Motor neuron (in vitro differentiated cells): ENCODE data around the gene EPHA6. TPM values are rescaled to one million over a fixed set of nuclear protein-coding genes. Genes with fewer than 3 reads are reported as not detected.
A peak's percentile ranks its signal among the peaks of the same experiment; 100 is the strongest.

ENCODE experiments used
- ATAC-seq, 8 experiments: fragments of 200-7000 bp; cut with Tn5 transposase; replicated peaks in 6 of 8; 2 replicates each; pipeline ENCODE4 v1.8.0; 2021; ENCODE audit warnings: mild to moderate bottlenecking in 8 of 8, moderate library complexity in 8 of 8
- H3K27ac ChIP-seq, 2 donors: fragments of 250-450 bp; sonication (Bioruptor Pico); 2 replicates each; pipeline ENCODE4 v1.9.0; 2021; ENCODE audit warnings: antibody characterized with exemption in 2 of 2, mild to moderate bottlenecking in 2 of 2, moderate library complexity in 1 of 2
- H3K4me1 ChIP-seq, 2 donors: fragments of 250-450 bp; sonication (Bioruptor Pico); replicated peaks in 1 of 2; 2 replicates each; pipeline ENCODE4 v1.6.1; 2021; ENCODE audit warnings: antibody characterized with exemption in 2 of 2, mild to moderate bottlenecking in 2 of 2, moderate library complexity in 1 of 2
- H3K4me3 ChIP-seq, 5 donors: fragments of 250-450 bp; sonication (Bioruptor Pico); 2 replicates each; pipeline ENCODE4 v1.9.0; 2021; ENCODE audit warnings: antibody characterized with exemption in 5 of 5, mild to moderate bottlenecking in 5 of 5, moderate library complexity in 4 of 5
- WGBS, 10 experiments: fragments of 450-650 bp; shearing (Covaris generic); methylation state at CpG; one replicate each; pipeline ENCODE4 v1.0.0; 2022; 5-methylcytosine and 5-hydroxymethylcytosine counted together
- in situ Hi-C, 9 experiments: fragments of 400-800 bp; cut with MboI; loops; one replicate each; pipeline ENCODE4 v1.15.0; 2021; ENCODE audit warnings: low sequenced_read_pairs in 9 of 9, low pct_unique_long_range_greater_than_20kb in 2 of 9; ENCODE audit not compliant: unreplicated experiment in 9 of 9
- total RNA-seq, 8 experiments: library from RNA; unstranded; fragments of 300-600 nt; gene quantifications; 2 replicates each; pipeline versions ENCODE4 v1.2.3 to v1.2.4, GENCODE V29; 2022

The EPHA6 gene
- total RNA-seq, 8 experiments from 2014 or later, result 0.31 to 11.2 (median 5.6) TPM

GRCh38 chr3:97161169-97161568 is 346.8 kb downstream of the EPHA6 start:
- 0 to 100% (median 31%) methylated on average over 1 to 2 of the region's 2 CpGs; no CpG with 5 or more reads in 4 of the 10 experiments for WGBS, 10 experiments
- no peak for ATAC-seq
- no peak overlapping the region for H3K27ac ChIP-seq
- no peak overlapping the region for H3K4me3 ChIP-seq
- in situ Hi-C loops, result no loop called here
- H3K4me1 ChIP-seq, result no peaks in the 10 kb centered on the region

- peaks cover 0 to 9% of the 10 kb centered on the region in 2 donors for H3K4me1 ChIP-seq
- no peak overlapping the region for H3K27ac ChIP-seq
- in situ Hi-C loops, result no loop called here
- H3K4me3 ChIP-seq, result no peak overlapping the region
- no peak for ATAC-seq
Observed at GRCh38 chr3:97177242-97177641, 362.8 kb downstream of the EPHA6 start.

- Histone ChIP-seq H3K4me1 (peaks cover 0 to 9% of the 10 kb centered on the region in 2 donors), H3K27ac (no peak overlapping the region), H3K4me3 (no peak overlapping the region)
- peak in 5 of 8 experiments; percentile 35 to 96 (median 77) for ATAC-seq
- WGBS, 10 experiments, result 0 to 70% (median 33%) methylated on average over 1 to 3 of the region's 3 CpGs; no CpG with 5 or more reads in 1 of the 10 experiments
- in situ Hi-C loops, result no loop called here
Observed at GRCh38 chr3:97181704-97182103, 367.3 kb downstream of the EPHA6 start.

GRCh38 chr3:97187771-97188170 is 373.4 kb downstream of the EPHA6 start:
- ATAC-seq, result no peak
- in situ Hi-C loops, result no loop called here
- no peaks in the 10 kb centered on the region for H3K4me1 ChIP-seq
- no peak overlapping the region for H3K4me3 ChIP-seq
- no peak overlapping the region for H3K27ac ChIP-seq

- no peak for ATAC-seq
- in situ Hi-C loops, result no loop called here
- Histone ChIP-seq H3K4me3 (no peak overlapping the region), H3K27ac (no peak overlapping the region), H3K4me1 (no peaks in the 10 kb centered on the region)
- WGBS, 10 experiments, result 0 to 83% (median 56%) methylated on average over 1 to 2 of the region's 2 CpGs; no CpG with 5 or more reads in 2 of the 10 experiments
Observed at GRCh38 chr3:97189835-97190234, 375.4 kb downstream of the EPHA6 start.

- Histone ChIP-seq H3K27ac (no peak overlapping the region), H3K4me3 (no peak overlapping the region), H3K4me1 (no peaks in the 10 kb centered on the region)
- in situ Hi-C loops, result no loop called here
- ATAC-seq, result peak in 1 of 8 experiments; percentile 30
- 0 to 100% (median 53%) methylated on average over 1 to 3 of the region's 4 CpGs; no CpG with 5 or more reads in 4 of the 10 experiments for WGBS, 10 experiments
Observed at GRCh38 chr3:97197083-97197482, 382.7 kb downstream of the EPHA6 start.

GRCh38 chr3:97197830-97198229 is 383.4 kb downstream of the EPHA6 start:
- Histone ChIP-seq H3K27ac (no peak overlapping the region), H3K4me1 (no peaks in the 10 kb centered on the region), H3K4me3 (no peak overlapping the region)
- ATAC-seq, result no peak
- WGBS, 10 experiments, result 0 to 100% (median 87%) methylated on average over 1 of the region's 1 CpG; no CpG with 5 or more reads in 4 of the 10 experiments
- in situ Hi-C loops, result no loop called here

GRCh38 chr3:97200387-97200786 is 386.0 kb downstream of the EPHA6 start:
- no peak for ATAC-seq
- in situ Hi-C loops, result no loop called here

GRCh38 chr3:97201814-97202213 is 387.4 kb downstream of the EPHA6 start:
- no peak for ATAC-seq
- in situ Hi-C loops, result no loop called here
- no peaks in the 10 kb centered on the region for H3K4me1 ChIP-seq
- no peak overlapping the region for H3K4me3 ChIP-seq
- no peak overlapping the region for H3K27ac ChIP-seq
- WGBS, 10 experiments, result 0 to 100% (median 80%) methylated on average over 1 to 2 of the region's 2 CpGs; no CpG with 5 or more reads in 1 of the 10 experiments

More at GRCh38 chr3:97200387-97200786, 386.0 kb downstream of the EPHA6 start:
- Histone ChIP-seq H3K4me1 (no peaks in the 10 kb centered on the region), H3K27ac (no peak overlapping the region), H3K4me3 (no peak overlapping the region)
- 0 to 100% (median 84%) methylated on average over 1 to 3 of the region's 3 CpGs; no CpG with 5 or more reads in 1 of the 10 experiments for WGBS, 10 experiments

GRCh38 chr3:97228966-97229365 is 414.6 kb downstream of the EPHA6 start:
- WGBS, 10 experiments, result 0 to 100% (median 65%) methylated on average over 1 of the region's 1 CpG; no CpG with 5 or more reads in 1 of the 10 experiments
- no peak overlapping the region for H3K4me3 ChIP-seq

GRCh38 chr3:97230486-97230885 is 416.1 kb downstream of the EPHA6 start:
- 6 to 100% (median 79%) methylated on average over 1 to 3 of the region's 3 CpGs; no CpG with 5 or more reads in 1 of the 10 experiments for WGBS, 10 experiments
- in situ Hi-C loops, result no loop called here
- Histone ChIP-seq H3K4me1 (no peaks in the 10 kb centered on the region), H3K4me3 (no peak overlapping the region), H3K27ac (no peak overlapping the region)
- no peak for ATAC-seq

More at GRCh38 chr3:97228966-97229365, 414.6 kb downstream of the EPHA6 start:
- no peak overlapping the region for H3K27ac ChIP-seq
- H3K4me1 ChIP-seq, result no peaks in the 10 kb centered on the region
- in situ Hi-C loops, result no loop called here
- ATAC-seq, result no peak

GRCh38 chr3:97232393-97233034 is 418.1 kb downstream of the EPHA6 start:
- Histone ChIP-seq H3K27ac (no peak overlapping the region), H3K4me3 (no peak overlapping the region), H3K4me1 (no peaks in the 10 kb centered on the region)
- 0 to 100% (median 74%) methylated on average over 1 to 4 of the region's 5 CpGs; no CpG with 5 or more reads in 1 of the 10 experiments for WGBS, 10 experiments
- in situ Hi-C loops, result no loop called here
- ATAC-seq, result peak in 3 of 8 experiments; percentile 98 to 100 (median 99)

- H3K4me3 ChIP-seq, result no peak overlapping the region
- H3K27ac ChIP-seq, result no peak overlapping the region
- ATAC-seq, result no peak
- in situ Hi-C loops, result no loop called here
- H3K4me1 ChIP-seq, result no peaks in the 10 kb centered on the region
Observed at GRCh38 chr3:97235179-97235578, 420.8 kb downstream of the EPHA6 start.

GRCh38 chr3:97235611-97236315 is 421.4 kb downstream of the EPHA6 start:
- ATAC-seq, result no peak
- Histone ChIP-seq H3K4me3 (no peak overlapping the region), H3K4me1 (no peaks in the 10 kb centered on the region), H3K27ac (no peak overlapping the region)
- in situ Hi-C loops, result no loop called here
